ENCODE measurements around the gene ELP5.

ELP5 gene

GRCh38 chr17:7295230-7296180, 43.5 kb downstream of the ELP5 start:
- H3K27me3 ChIP-seq (ENCODE audit: insufficient read depth, poor library complexity, severe bottlenecking): no peaks in the 10 kb centered on the region
- H3K36me3 ChIP-seq (ENCODE audit: low read depth): no peaks in the 10 kb centered on the region
- H3K4me3 ChIP-seq (ENCODE audit: severe bottlenecking): peak overlapping the region; percentile 39
- H3K4me1 ChIP-seq (ENCODE audit: insufficient read depth, poor library complexity, severe bottlenecking): peaks cover 9% of the 10 kb centered on the region
- DNase-seq (ENCODE audit: low spot score) (no peak), ATAC-seq (ENCODE audit: low read depth) (no peak)
- TF ChIP-seq, protein P1, sequence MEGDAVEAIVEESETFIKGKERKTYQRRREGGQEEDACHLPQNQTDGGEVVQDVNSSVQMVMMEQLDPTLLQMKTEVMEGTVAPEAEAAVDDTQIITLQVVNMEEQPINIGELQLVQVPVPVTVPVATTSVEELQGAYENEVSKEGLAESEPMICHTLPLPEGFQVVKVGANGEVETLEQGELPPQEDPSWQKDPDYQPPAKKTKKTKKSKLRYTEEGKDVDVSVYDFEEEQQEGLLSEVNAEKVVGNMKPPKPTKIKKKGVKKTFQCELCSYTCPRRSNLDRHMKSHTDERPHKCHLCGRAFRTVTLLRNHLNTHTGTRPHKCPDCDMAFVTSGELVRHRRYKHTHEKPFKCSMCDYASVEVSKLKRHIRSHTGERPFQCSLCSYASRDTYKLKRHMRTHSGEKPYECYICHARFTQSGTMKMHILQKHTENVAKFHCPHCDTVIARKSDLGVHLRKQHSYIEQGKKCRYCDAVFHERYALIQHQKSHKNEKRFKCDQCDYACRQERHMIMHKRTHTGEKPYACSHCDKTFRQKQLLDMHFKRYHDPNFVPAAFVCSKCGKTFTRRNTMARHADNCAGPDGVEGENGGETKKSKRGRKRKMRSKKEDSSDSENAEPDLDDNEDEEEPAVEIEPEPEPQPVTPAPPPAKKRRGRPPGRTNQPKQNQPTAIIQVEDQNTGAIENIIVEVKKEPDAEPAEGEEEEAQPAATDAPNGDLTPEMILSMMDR (IDR thresholded peaks at IDR 0.05; ENCODE audit: poor library complexity, severe bottlenecking): no peak
- no peaks in the 10 kb centered on the region for H3K9me3 ChIP-seq (ENCODE audit: severe bottlenecking)
- H3K27ac ChIP-seq (ENCODE audit: poor library complexity, severe bottlenecking): peak overlapping the region; percentile 22

GRCh38 chr17:7296189-7296861, 44.3 kb downstream of the ELP5 start:
- Histone ChIP-seq H3K36me3 (ENCODE audit: low read depth) (no peaks in the 10 kb centered on the region), H3K9me3 (ENCODE audit: severe bottlenecking) (no peaks in the 10 kb centered on the region), H3K27ac (ENCODE audit: poor library complexity, severe bottlenecking) (no peak overlapping the region), H3K4me1 (ENCODE audit: insufficient read depth, poor library complexity, severe bottlenecking) (peaks cover 9% of the 10 kb centered on the region), H3K27me3 (ENCODE audit: insufficient read depth, poor library complexity, severe bottlenecking) (no peaks in the 10 kb centered on the region), H3K4me3 (ENCODE audit: severe bottlenecking) (no peak overlapping the region)
- peak; percentile 72 for DNase-seq (ENCODE audit: low spot score)
- peak; percentile 44 for ATAC-seq (ENCODE audit: low read depth)
- TF ChIP-seq, protein P1 (IDR thresholded peaks at IDR 0.05; ENCODE audit: poor library complexity, severe bottlenecking): peak; percentile 96

- no peak for ATAC-seq (ENCODE audit: low read depth)
- TF ChIP-seq, protein P1 (IDR thresholded peaks at IDR 0.05; ENCODE audit: poor library complexity, severe bottlenecking): no peak
- no peak for DNase-seq (ENCODE audit: low spot score)
- Histone ChIP-seq H3K4me1 (ENCODE audit: insufficient read depth, poor library complexity, severe bottlenecking) (peaks cover 2% of the 10 kb centered on the region), H3K4me3 (ENCODE audit: severe bottlenecking) (no peak overlapping the region), H3K9me3 (ENCODE audit: severe bottlenecking) (no peaks in the 10 kb centered on the region), H3K36me3 (ENCODE audit: low read depth) (peaks cover 10% of the 10 kb centered on the region), H3K27me3 (ENCODE audit: insufficient read depth, poor library complexity, severe bottlenecking) (no peaks in the 10 kb centered on the region), H3K27ac (ENCODE audit: poor library complexity, severe bottlenecking) (no peak overlapping the region)
Observed at GRCh38 chr17:7304179-7304578, 52.2 kb downstream of the ELP5 start.

DNA sequence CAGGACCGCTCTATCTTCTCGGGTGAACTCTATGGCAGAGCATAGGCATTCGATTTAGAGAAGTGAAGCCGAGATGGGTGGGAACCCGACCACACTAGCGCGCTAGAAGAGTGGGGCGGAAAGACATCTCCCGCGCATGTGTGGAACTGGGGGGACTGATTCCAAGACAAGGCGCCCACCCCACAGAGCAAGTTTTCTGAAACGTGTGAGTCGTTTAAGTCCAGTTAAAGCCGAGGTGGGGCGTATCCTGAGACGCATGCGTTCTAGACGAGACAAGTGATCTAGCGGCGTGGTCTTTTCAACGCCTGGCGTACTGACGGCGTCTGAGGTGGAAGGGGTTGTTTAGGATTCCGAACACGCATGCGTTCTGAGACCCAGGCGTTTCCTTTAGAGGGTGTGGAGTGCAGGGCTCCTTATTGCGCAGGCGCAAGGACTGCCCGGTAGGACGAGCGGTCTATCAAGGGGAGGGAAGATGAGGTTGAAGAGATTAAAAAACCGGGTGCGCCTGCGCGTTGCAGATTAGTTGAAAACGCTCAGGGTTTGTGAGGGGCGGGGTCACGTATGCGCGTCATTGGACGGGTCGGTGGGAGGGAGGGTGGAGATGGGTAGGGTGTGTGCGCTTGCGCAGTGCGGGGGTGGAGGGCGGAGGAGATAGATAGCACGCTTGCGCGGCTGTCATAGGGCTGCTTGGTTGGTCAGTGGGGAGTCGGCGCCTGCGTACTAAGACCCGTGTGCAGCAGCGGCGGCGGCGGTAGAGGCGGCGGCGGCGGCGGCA, 55.1 kb downstream of the ELP5 start, which contains the start of gene EIF5A:
Gene EIF5A, plus strand, starts transcription at position 718 of the 775 bp plus-strand sequence. CDS start 2,008 bp downstream, outside the sequence.
- Histone ChIP-seq H3K27ac (ENCODE audit: poor library complexity, severe bottlenecking) (peak within 1 kb of the TSS; percentile 94), H3K27me3 (ENCODE audit: insufficient read depth, poor library complexity, severe bottlenecking) (no peaks in the 10 kb centered on the region), H3K4me1 (ENCODE audit: insufficient read depth, poor library complexity, severe bottlenecking) (peaks cover 8% of the 10 kb centered on the region), H3K36me3 (ENCODE audit: low read depth) (peaks cover 37% of the 10 kb centered on the region), H3K4me3 (ENCODE audit: severe bottlenecking) (peak within 1 kb of the TSS; percentile 93), H3K9me3 (ENCODE audit: severe bottlenecking) (no peaks in the 10 kb centered on the region)
- TF ChIP-seq, protein P1 (IDR thresholded peaks at IDR 0.05; ENCODE audit: poor library complexity, severe bottlenecking): no peak
- peak; percentile 82 for ATAC-seq (ENCODE audit: low read depth)
- peak; percentile 100 for DNase-seq (ENCODE audit: low spot score)
